CD4-positive, alpha-beta T cell treated with Interleukin-1 beta for 1 hour (primary cell): ENCODE measurements around the gene TRIP12.
A peak's percentile ranks its signal among the peaks of the same experiment; 100 is the strongest.
"Not testable (repeated sequence)": the region's sequence is repeated elsewhere in the genome, so short reads cannot be mapped to it uniquely, and the experiment has no call there.

Experiments used
- DNase-seq, 2 donors: peaks; one replicate each; pipeline ENCODE4 v3.0.0-alpha.2; 2020 to 2022

TRIP12 gene

DNA sequence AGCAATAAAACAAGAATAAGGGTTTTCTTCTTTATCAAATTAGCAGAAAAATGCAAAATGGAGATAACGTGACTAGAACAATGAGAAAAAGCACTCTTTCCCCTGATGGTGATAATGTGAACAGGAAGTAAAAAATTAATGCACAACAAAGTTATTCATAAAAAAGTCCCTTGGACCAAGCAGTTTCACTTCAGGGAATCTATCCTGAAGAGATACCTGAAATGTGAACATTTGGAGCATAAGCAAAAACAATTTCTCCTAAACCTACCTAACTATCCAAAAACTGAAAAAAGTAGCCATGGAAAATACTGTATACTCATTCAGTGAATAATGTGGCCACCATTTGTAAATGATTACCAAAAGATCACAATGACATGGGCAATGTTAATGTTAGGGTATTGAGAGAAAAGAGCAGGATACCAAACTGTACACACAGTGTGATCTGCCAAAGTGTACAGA is 48.7 kb downstream of the TRIP12 start:
- no peak for DNase-seq

DNA sequence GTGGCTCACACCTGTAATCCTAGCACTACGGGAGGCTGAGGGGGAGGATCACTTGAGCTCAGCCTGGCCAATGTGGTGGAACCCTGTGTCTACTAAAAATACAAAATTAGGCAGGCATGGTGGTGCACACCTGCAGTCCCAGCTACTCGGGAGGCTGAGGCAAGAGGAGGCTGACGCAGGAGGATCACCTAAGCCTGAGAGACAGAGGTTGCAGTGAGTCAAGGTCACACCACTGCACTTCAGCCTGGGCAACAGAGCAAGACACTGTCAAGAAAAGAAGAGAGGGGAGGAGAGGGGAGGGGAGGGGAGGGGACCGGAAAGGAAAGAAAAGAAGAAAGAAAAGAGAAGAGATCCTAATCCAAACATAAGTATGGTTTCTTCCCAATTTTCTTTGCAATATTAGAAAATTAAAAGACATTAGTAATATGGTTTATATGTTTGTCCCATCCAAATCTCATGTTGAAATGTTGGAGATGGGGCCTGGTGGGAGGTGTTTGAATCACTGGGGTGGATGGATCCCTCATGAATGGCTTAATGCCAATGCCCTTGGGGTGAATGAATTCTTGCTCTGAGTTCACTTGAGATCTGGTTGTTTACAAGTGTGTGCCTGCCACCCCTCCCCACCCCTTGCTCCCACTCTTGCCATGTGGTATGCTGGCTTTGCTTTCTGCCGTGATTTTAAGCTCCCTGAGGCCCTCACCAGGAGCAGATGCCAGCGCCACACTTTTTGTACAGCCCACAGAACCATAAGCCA is 50.7 kb downstream of the TRIP12 start:
- no peak for DNase-seq

DNA sequence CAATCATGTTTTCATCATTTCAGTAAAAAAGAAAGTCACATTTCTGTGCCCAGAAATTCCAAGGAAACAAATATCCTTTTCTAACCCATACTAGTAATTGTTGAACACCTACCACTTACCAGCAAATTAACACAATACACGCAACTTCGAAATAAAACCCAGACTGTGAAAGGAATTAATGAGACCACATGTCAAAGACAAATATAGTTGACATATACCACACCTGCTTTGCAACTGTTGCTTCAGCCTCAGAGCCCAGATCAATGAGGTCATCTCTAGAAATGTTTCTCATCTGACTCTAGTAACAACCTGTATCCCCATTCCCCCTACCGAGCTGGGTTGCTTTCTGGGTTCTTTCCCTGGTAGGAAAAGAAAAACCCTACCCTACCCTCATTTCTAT is 52.6 kb downstream of the TRIP12 start:
- no peak for DNase-seq

GRCh38 chr2:229868794-229869193 is 53.0 kb downstream of the TRIP12 start:
- no peak for DNase-seq

GRCh38 chr2:229865033-229865432 is 56.8 kb downstream of the TRIP12 start:
- DNase-seq, result no peak

DNA sequence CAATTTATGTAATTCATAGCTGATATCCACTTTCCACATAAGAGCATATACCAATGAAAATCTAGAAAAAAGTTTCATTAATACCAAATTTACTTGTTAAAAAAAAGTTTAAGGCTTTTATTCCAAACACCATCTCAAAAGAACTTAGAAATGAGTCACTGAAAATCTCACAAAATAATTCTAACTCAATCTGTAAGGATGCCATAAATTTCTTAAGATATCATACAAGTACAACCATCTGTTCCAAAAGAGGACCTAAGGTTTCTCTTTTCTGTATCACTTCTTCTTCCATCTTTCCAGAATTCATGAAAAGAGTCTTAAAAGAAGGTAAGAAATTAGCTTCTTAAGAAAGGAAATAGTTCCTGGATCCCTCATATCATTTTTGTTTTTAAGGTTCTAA is 60.4 kb downstream of the TRIP12 start:
- no peak for DNase-seq

- no peak for DNase-seq
Observed at GRCh38 chr2:229860334-229860733, 61.5 kb downstream of the TRIP12 start.

- no peak for DNase-seq
Observed at GRCh38 chr2:229858351-229858750, 63.5 kb downstream of the TRIP12 start.

DNA sequence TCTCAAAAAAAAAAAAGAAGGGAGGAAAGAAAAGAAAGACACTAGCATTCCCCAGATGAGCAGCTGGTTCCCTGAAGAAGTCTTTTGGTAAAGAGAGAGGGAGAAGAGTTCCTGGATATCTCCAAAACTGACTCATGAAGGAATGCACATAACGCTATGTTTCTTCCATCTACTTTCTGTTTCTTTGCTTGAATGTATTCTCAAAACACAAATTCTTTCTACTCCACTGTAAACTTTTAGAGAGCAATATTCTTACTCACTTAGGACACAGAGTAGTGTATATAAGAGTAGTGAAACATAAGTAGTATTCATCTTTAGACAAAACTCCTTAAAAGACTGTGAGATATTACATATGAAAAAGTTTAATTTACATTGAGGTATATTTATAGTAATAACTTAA is 64.2 kb downstream of the TRIP12 start:
- DNase-seq, result no peak

GRCh38 chr2:229856413-229856812 is 65.4 kb downstream of the TRIP12 start:
- peak in 1 of 2 donors; percentile 1 for DNase-seq

DNA sequence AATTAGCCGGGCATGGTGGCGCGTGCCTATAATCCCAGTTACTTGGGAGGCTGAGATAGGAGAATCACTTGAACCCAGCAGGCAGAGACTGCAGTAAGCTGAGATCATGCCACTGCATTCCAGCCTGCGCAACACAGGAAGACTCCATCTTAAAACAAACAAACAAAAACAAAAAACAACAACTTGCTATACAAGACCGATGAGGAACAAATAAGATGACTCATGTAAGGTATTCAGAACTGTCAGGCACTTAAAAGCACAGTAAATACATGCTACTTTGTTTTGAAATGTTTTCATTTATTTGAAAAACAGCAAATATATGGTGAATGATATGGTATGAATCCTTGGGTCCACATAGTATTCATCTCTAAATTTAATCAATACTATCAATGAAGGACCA is 66.7 kb downstream of the TRIP12 start:
- no peak for DNase-seq

DNA sequence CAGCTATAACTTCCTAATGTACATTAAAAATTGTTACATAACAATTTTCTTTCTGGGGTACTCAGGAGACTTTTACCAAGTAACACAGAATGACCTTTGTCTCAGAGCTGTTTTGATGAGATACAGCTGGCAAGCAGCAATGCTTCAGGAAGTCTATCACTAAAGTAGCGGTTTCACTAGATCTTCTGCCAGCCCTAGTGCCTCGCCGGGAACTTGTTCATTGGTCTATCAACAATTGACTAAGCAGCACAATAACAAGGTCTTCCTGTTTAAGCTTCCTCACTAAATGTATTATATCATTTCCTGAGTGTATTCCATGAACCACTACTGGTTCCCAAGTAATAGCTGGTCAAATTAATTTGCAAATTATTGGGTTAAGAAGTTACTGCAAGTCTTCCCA is 69.2 kb downstream of the TRIP12 start:
- peak; percentile 46 to 60 for DNase-seq

DNA sequence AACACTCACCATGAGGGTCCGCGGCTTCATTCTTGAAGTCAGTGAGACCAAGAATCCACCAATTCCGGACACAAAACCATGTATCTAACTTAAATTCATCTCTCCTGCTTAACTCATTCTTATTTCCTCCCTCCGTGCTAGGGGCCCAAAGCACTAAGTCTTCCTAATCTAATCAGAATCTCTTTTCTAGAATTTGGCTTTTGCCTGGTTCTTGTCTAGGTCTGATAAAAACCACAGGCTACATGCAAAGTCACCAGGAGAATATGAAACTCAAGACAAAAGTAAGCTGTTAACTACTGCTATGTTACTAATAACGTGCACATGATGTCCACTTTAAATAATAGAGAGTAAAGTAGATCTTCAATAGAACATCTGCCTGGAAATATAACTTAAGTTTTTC is 69.9 kb downstream of the TRIP12 start:
- DNase-seq, result no peak

GRCh38 chr2:229850355-229851275 is 71.2 kb downstream of the TRIP12 start:
- peak in 1 of 2 donors; percentile 13 for DNase-seq

DNA sequence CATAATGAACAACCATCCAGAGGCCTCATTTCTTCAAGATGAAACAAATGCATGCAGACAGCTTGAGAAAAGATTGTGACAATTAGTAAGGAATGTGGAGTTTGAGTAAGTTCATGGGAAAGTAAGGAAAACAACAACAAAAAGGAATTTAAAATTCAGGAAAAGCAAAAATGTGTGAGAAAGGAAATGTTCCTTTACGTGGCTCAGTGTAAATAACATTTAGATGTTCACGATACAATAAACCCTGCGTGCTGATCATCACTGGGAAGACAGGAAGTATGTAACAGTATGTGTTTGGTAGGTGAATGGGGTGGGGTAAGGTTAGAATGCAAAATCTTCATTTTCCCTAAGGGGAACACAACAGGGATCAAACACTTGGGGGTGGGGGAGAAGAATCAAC is 72.7 kb downstream of the TRIP12 start:
- no peak for DNase-seq

- no peak for DNase-seq
Observed at GRCh38 chr2:229843613-229844012, 78.2 kb downstream of the TRIP12 start.

GRCh38 chr2:229838729-229839128 is 83.1 kb downstream of the TRIP12 start:
- DNase-seq, result no peak

DNA sequence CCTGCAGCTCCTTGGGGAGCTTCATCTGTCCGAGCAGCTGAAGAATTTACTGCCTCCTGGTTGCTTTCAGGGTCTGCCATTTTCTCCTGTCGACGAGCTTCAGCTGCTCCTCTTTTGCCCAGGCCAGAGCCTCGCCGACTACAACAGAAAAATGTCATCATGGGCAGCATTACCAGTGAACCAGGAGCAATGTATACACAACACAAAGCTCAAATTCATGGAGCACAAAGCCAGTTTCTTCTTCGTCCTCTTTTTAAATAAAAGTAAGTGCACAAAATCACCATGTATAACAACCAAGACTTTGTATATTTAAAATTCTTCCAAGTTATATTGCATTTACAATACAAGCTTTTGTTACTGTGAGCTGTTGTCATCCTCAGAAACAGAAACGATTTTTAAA is 85.0 kb downstream of the TRIP12 start:
- DNase-seq, result no peak

GRCh38 chr2:229835596-229836283 is 86.1 kb downstream of the TRIP12 start:
- peak in 1 of 2 donors; percentile 47 for DNase-seq

GRCh38 chr2:229834368-229834767 is 87.4 kb downstream of the TRIP12 start:
- DNase-seq, result not testable (repeated sequence)

GRCh38 chr2:229832510-229832898 is 89.3 kb downstream of the TRIP12 start:
- no peak for DNase-seq

DNA sequence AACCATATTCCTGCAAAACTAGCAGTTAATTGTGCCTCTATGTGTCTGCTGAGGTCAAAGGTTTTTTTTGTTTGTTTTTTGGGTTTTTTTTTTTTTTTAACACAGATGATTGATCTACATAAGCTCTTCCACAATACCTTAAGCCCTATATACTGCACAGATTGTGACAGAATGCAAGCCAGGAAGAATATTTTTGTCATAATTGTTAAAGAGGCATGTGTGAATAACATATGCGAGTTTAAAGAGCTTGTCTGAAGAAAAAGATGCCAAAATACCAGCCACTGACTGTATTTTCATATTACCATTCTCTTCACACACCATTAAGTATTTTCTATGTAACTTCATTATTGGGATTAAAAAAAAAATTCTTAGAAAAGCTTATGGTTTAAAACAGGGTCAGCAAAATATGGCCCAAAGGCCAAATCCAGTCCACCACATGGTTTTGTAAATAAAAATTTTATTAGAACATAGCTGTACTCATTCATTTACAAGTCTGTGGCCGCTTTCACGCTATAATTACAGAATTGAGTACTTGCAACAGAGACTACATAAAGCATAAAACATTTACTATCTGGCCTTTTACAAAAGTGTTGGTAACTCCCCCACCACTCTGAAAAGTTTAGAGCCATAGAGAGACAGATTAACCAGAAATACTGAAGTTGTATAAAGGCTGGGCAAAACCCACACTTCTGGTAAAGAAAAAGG is 89.9 kb downstream of the TRIP12 start:
- no peak for DNase-seq

- no peak for DNase-seq
Observed at GRCh38 chr2:229825476-229825875, 96.3 kb downstream of the TRIP12 start.
